BJ (cell line): ENCODE measurements around the gene SLC37A3. TPM values are rescaled to one million over a fixed set of nuclear protein-coding genes. Genes with fewer than 3 reads are reported as not detected.
"Not testable (repeated sequence)": the region's sequence is repeated elsewhere in the genome, so short reads cannot be mapped to it uniquely, and the experiment has no call there.

ENCODE experiments used
- CTCF ChIA-PET: fragments of 350-600 bp; formaldehyde crosslinking; extraction: SDS; loops from one replicate; lab custom pipeline; 2021; ENCODE audit warnings: antibody characterized with exemption, inconsistent platforms; lab: Yijun Ruan, JAX
- POLR2A ChIA-PET: fragments of 300-600 bp; sonication (Branson Sonifier 250); formaldehyde crosslinking; extraction: SDS; loops from one replicate; lab custom pipeline; 2021; ENCODE audit warnings: antibody characterized with exemption; lab: Charles Lee
- DNase-seq: peaks from one replicate; pipeline ENCODE4 v3.0.0-alpha.2; 2011; ENCODE audit warnings: low read depth
- H3K27me3 ChIP-seq: 2 replicates; pipeline ENCODE4 v1.6.0; 2011; ENCODE audit warnings: low read length; ENCODE audit not compliant: control insufficient read depth, insufficient read depth
- H3K36me3 ChIP-seq: 2 replicates; pipeline ENCODE4 v1.5.1; 2011; ENCODE audit warnings: low read length; ENCODE audit not compliant: control insufficient read depth, insufficient read depth
- H3K4me3 ChIP-seq: 2 replicates; pipeline ENCODE4 v1.5.1; 2011; ENCODE audit warnings: low read depth, mild to moderate bottlenecking, control low read depth, low read length
- CTCF ChIP-seq: IDR thresholded peaks from 2 replicates; pipeline ENCODE4 v1.5.1; 2011; ENCODE audit warnings: low read depth, mild to moderate bottlenecking, control low read depth, inconsistent platforms, low read length, moderate library complexity; ENCODE audit not compliant: insufficient read depth
- polyA plus RNA-seq: library from polyadenylated mRNA; depleted of rRNA; stranded (reverse); fragments of >200 nt; gene quantifications from 2 replicates; pipeline ENCODE4 v1.2.3, GENCODE V29; 2011

SLC37A3 gene
- polyA plus RNA-seq, 1 experiment, result 35.2 TPM

GRCh38 chr7:140423501-140423900 is 25.2 kb upstream of the SLC37A3 start:
- ChIA-PET POLR2A (no interaction called here), CTCF (interaction anchor here (0.8 kb wide), 1 partner anchor 20 kb away, joined by 3 read pairs; no protein-coding TSS in a partner anchor)
- no peak for DNase-seq
- H3K4me3 ChIP-seq, result no peak overlapping the region
- TF ChIP-seq CTCF, result no peak
- H3K27me3 ChIP-seq, result peaks cover 4% of the 10 kb centered on the region
- H3K36me3 ChIP-seq, result no peaks in the 10 kb centered on the region

- ChIA-PET POLR2A (no interaction called here), CTCF (no interaction called here)
- no peak for DNase-seq
- TF ChIP-seq CTCF, result no peak
- H3K36me3 ChIP-seq, result no peaks in the 10 kb centered on the region
- H3K4me3 ChIP-seq, result no peak overlapping the region
- H3K27me3 ChIP-seq, result peaks cover 6% of the 10 kb centered on the region
Measured at GRCh38 chr7:140421521-140421920, 23.2 kb upstream of the SLC37A3 start.

- POLR2A ChIA-PET, result no interaction called here
- H3K4me3 ChIP-seq, result no peak overlapping the region
- H3K27me3 ChIP-seq, result peaks cover 6% of the 10 kb centered on the region
- no peak for TF ChIP-seq CTCF
- CTCF ChIA-PET, result interaction anchor here (1.2 kb wide), 1 partner anchor 13 kb away, joined by 4 read pairs; no protein-coding TSS in a partner anchor
- DNase-seq, result no peak
- no peaks in the 10 kb centered on the region for H3K36me3 ChIP-seq
Measured at GRCh38 chr7:140418653-140419052, 20.3 kb upstream of the SLC37A3 start.

GRCh38 chr7:140418156-140418472 is 19.8 kb upstream of the SLC37A3 start:
- H3K4me3 ChIP-seq, POLR2A ChIA-PET, H3K27me3 ChIP-seq, DNase-seq, H3K36me3 ChIP-seq: not testable (repeated sequence)
- CTCF ChIA-PET, result interaction anchor here (1.2 kb wide), 1 partner anchor 13 kb away, joined by 4 read pairs; no protein-coding TSS in a partner anchor

- no peaks in the 10 kb centered on the region for H3K36me3 ChIP-seq
- CTCF ChIA-PET, result interaction anchor here (1.2 kb wide), 1 partner anchor 12 kb away, joined by 4 read pairs; no protein-coding TSS in a partner anchor
- peaks cover 6% of the 10 kb centered on the region for H3K27me3 ChIP-seq
- no peak overlapping the region for H3K4me3 ChIP-seq
- POLR2A ChIA-PET, result no interaction called here
- no peak for DNase-seq
- no peak for TF ChIP-seq CTCF
Measured at GRCh38 chr7:140417456-140418155, 19.3 kb upstream of the SLC37A3 start.
